Activated naive CD8-positive, alpha-beta T cell (primary cell): Measurements from ENCODE around the gene PHTF1.

Experiments used
- H3K27ac Mint-ChIP-seq: one replicate; pipeline ENCODE4 v1.8.0; 2021; ENCODE audit warnings: mixed read lengths
- H3K27me3 Mint-ChIP-seq: one replicate; pipeline ENCODE4 v1.8.0; 2021; ENCODE audit warnings: mixed read lengths
- H3K36me3 Mint-ChIP-seq: one replicate; pipeline ENCODE4 v1.8.0; 2021; ENCODE audit warnings: mixed read lengths
- H3K4me1 Mint-ChIP-seq: one replicate; pipeline ENCODE4 v1.8.0; 2021; ENCODE audit warnings: low read depth, mixed read lengths
- H3K4me3 Mint-ChIP-seq: one replicate; pipeline ENCODE4 v1.8.0; 2021; ENCODE audit warnings: mild to moderate bottlenecking, mixed read lengths
- H3K9me3 Mint-ChIP-seq: one replicate; pipeline ENCODE4 v1.8.0; 2021; ENCODE audit warnings: low read depth, mixed read lengths

PHTF1 gene

DNA sequence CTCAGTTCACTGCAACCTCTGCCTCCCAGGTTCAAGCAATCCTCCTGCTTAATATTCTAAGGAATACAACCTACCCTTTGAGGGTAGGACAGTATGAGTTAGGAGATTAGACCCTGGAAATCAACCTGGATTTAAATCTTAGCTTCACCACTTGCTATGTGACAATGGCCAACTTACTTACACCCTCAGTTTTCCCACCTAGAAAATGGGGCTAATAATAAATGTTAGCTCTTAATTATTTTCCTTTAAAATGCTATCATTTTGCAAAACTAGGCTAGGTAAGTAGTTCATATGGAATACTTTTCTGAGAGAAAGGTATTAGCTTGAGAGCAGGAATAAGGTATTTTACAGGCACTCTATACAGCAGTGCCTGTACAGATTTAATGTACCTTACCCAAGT is 110.8 kb downstream of the PHTF1 start:
- H3K36me3 Mint-ChIP-seq, result peaks cover 5% of the 10 kb centered on the region
- no peaks in the 10 kb centered on the region for H3K27me3 Mint-ChIP-seq
- H3K4me3 Mint-ChIP-seq, result no peak overlapping the region
- no peaks in the 10 kb centered on the region for H3K4me1 Mint-ChIP-seq
- H3K9me3 Mint-ChIP-seq, result no peaks in the 10 kb centered on the region
- H3K27ac Mint-ChIP-seq, result no peak overlapping the region

DNA sequence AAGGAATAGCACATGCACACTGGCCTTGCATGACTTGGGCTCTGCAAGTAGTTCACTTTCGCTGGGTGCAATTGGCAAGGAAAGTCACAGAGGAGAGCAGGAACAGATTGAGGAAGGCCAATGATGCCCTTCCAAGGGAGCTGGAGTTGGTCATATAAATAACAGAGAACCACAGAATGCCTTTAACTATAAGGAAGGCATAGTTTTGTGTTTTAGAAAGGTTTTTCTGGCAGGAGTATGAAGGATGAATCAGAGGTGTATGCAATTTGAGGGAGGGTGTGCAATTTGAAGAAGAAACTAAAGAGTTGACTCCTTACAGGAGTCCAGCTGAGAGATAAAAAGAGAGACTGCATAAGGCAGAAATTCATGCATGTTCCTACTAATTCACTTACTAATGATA is 112.1 kb downstream of the PHTF1 start:
- Mint-ChIP-seq H3K27me3 (no peaks in the 10 kb centered on the region), H3K9me3 (no peaks in the 10 kb centered on the region), H3K4me3 (no peak overlapping the region), H3K36me3 (peaks cover 5% of the 10 kb centered on the region), H3K4me1 (no peaks in the 10 kb centered on the region), H3K27ac (no peak overlapping the region)
